ENCODE data around the gene NEURL1. TPM values are rescaled to one million over a fixed set of nuclear protein-coding genes. Genes with fewer than 3 reads are reported as not detected.
A peak's percentile ranks its signal among the peaks of the same experiment; 100 is the strongest.

NEURL1 gene
- polyA plus RNA-seq, 1 experiment, result 0.58 TPM

DNA sequence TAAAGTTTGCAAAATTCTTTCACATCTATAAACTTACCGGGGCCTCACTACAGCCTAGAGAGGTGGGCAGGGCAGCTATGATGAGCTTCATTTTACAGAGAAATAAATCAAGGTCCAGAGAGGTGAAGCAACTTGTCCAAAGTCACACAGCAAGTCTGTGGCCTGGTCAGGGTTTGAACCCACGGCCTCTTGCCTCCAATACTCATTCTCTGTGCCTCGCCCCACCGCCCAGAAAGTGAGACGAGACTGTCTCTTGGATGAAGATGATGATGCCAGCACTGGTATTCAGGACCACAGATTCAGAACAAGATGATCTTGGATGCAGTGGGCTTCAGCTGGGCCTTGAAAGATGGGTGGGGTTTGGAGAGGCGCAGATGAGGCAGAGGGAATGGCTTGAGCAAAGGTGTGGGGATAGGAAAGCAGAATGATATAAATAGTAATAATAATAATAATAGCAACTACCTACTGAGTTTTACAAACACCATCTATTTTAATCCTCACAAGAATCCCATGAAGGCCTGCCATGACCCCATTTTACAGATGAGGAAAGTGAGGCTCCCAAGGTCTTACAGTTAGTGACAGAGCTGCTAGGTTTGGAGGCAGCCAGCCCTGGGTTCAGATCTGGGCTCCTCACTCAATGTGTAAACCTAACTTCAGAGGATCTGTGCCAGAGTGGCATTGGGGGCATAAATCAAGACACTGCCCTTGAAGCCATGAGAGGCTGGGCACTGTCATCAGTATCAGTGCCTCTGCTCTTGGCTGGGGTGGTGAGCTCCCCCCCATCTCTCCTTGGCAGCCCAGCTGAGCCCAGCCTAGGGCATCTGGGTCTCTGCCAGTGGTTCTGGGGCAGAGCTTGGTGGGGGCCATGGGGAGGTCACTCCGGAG lies 70.0 kb downstream of the NEURL1 start:
- ChIA-PET POLR2A (no interaction called here), CTCF (interaction anchor here (0.6 to 2.2 kb wide), 7 partner anchors 12 to 1555 kb away, joined by 3 to 7 read pairs (median 4); partner anchors contain the start of gene NEURL1)
- Histone ChIP-seq H3K36me3 (ENCODE audit: control insufficient read depth, insufficient read depth, low read length) (no peaks in the 10 kb centered on the region), H3K4me3 (ENCODE audit: low read depth, low read length) (no peak overlapping the region), H3K27me3 (ENCODE audit: control insufficient read depth, insufficient read depth, low read length) (peaks cover 10% of the 10 kb centered on the region; the same call in 1 of the 2 replicates)
- no peak for TF ChIP-seq CTCF (IDR thresholded peaks at IDR 0.05; ENCODE audit: insufficient read depth, low read depth, low read length)
- DNase-seq (ENCODE audit: low read depth), result no peak

DNA sequence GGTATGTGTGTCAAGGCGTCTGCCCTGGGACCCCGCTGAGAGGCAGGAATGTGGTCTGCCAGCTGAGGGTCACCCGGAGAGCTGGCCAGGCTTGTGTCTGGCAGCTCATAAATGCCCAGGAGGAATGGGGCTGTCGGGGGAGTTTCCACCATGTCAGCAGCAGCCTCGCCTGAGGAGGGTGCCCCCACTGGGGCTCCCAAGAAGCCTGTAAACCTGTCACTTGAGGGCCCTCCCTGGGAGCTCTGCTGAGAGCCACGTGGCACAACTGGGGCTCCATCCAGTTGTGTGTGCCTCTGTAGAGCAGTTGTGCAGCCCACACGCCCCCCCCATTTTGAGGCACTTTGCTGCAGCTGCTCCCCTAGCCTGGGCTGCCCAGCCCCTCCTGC lies 70.6 kb downstream of the NEURL1 start:
- CTCF ChIA-PET, result interaction anchor here (0.6 to 2.2 kb wide), 12 partner anchors 9 to 88 kb away, joined by 3 to 7 read pairs (median 3); partner anchors contain the start of gene NEURL1

GRCh38 chr10:103564776-103565520 lies 71.4 kb downstream of the NEURL1 start:
- TF ChIP-seq CTCF (IDR thresholded peaks at IDR 0.05; ENCODE audit: insufficient read depth, low read depth, low read length), result peak; percentile 73
- no peaks in the 10 kb centered on the region for H3K36me3 ChIP-seq (ENCODE audit: control insufficient read depth, insufficient read depth, low read length)
- peaks cover 7% of the 10 kb centered on the region; the same call in 1 of the 2 replicates for H3K27me3 ChIP-seq (ENCODE audit: control insufficient read depth, insufficient read depth, low read length)
- CTCF ChIA-PET, result interaction anchor here (0.6 to 2.2 kb wide), 15 partner anchors 9 to 121 kb away, joined by 3 to 7 read pairs (median 3); no protein-coding TSS in a partner anchor
- DNase-seq (ENCODE audit: low read depth), result no peak
- no peak overlapping the region for H3K4me3 ChIP-seq (ENCODE audit: low read depth, low read length)
- POLR2A ChIA-PET, result no interaction called here

More for the DNA sequence above, 70.6 kb downstream of the NEURL1 start:
- Histone ChIP-seq H3K27me3 (ENCODE audit: control insufficient read depth, insufficient read depth, low read length) (peaks cover 9% of the 10 kb centered on the region; the same call in 1 of the 2 replicates), H3K36me3 (ENCODE audit: control insufficient read depth, insufficient read depth, low read length) (no peaks in the 10 kb centered on the region), H3K4me3 (ENCODE audit: low read depth, low read length) (no peak overlapping the region)
- no peak for DNase-seq (ENCODE audit: low read depth)
- POLR2A ChIA-PET, result no interaction called here
- TF ChIP-seq CTCF (IDR thresholded peaks at IDR 0.05; ENCODE audit: insufficient read depth, low read depth, low read length), result no peak

- DNase-seq (ENCODE audit: low read depth), result no peak
- CTCF ChIA-PET, result no interaction called here
- Histone ChIP-seq H3K4me3 (ENCODE audit: low read depth, low read length) (no peak overlapping the region), H3K36me3 (ENCODE audit: control insufficient read depth, insufficient read depth, low read length) (no peaks in the 10 kb centered on the region), H3K27me3 (ENCODE audit: control insufficient read depth, insufficient read depth, low read length) (peaks cover 2% of the 10 kb centered on the region; the same call in 1 of the 2 replicates)
- POLR2A ChIA-PET, result interaction anchor here (0.6 to 1.1 kb wide), 2 partner anchors 11 to 61 kb away, joined by 3 to 5 read pairs; no protein-coding TSS in a partner anchor
- TF ChIP-seq CTCF (IDR thresholded peaks at IDR 0.05; ENCODE audit: insufficient read depth, low read depth, low read length), result no peak
Measured at GRCh38 chr10:103566536-103566935, 73.0 kb downstream of the NEURL1 start.

- no peak for TF ChIP-seq CTCF (IDR thresholded peaks at IDR 0.05; ENCODE audit: insufficient read depth, low read depth, low read length)
- ChIA-PET CTCF (interaction anchor here (0.6 kb wide), 1 partner anchor 8 kb away, joined by 4 read pairs; no protein-coding TSS in a partner anchor), POLR2A (no interaction called here)
- Histone ChIP-seq H3K27me3 (ENCODE audit: control insufficient read depth, insufficient read depth, low read length) (peaks cover 2% of the 10 kb centered on the region; the same call in 1 of the 2 replicates), H3K4me3 (ENCODE audit: low read depth, low read length) (no peak overlapping the region), H3K36me3 (ENCODE audit: control insufficient read depth, insufficient read depth, low read length) (no peaks in the 10 kb centered on the region)
- DNase-seq (ENCODE audit: low read depth), result no peak
Measured at GRCh38 chr10:103568505-103568904, 75.0 kb downstream of the NEURL1 start.
